ENCODE results near the gene SPATA1.
"Not testable (repeated sequence)": the region's sequence is repeated elsewhere in the genome, so short reads cannot be mapped to it uniquely, and the experiment has no call there.

Gene SPATA1

DNA sequence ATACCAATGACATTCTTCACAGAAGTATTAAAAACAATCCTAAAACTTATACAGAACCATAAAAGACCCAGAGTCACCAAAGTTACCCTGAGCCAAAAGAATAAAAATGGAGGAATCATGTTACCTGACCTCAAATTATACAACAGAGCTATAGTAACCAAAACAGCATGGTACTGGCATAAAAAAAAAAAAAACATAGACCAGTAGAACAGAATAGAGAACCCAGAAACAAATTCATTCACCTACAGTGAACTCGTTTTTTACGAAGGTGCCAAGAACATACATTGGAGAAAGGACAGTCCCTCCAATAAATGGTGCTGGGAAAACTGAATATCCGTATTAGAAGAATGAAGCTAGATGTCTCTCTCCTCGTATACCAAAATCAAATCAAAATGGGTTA, 2.8 kb downstream of the SPATA1 start:
- DNase-seq = no peak

DNA sequence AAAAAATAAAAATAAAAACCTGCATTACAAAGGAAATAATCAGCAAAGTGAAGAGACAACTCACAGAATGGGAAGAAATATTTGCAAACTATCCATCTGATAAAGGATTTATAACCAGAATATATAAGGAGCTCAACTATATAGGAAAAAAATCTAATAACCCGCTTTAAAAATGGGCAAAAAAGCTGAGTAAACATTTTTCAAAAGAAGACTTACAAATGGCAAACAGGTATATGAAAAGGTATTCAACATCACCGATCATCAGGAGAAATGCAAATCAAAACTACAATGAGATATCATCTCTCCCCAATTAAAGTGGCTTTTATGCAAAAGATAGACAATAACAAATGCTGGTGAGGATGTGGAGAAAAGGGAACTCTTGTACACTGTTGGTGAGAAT, 4.0 kb downstream of the SPATA1 start:
- DNase-seq = no peak

DNA sequence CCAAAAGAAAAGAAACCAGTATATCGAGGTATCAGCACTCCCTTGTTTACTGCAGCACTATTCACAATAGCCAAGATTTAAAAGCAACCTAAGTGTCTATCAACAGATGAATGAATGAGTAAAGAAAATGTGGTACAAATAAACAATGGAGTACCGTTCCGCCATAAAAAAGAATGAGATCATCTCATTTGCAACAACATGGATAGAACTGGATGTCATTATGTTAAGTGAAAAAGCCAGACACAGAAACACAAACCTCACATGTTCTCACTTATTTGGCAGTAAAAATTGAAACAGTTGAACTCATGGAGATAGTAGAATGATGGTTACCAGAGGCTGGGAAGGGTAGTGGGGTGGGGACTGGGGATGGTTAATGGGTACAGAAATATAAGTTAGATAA, 4.5 kb downstream of the SPATA1 start:
- no peak for DNase-seq

DNA sequence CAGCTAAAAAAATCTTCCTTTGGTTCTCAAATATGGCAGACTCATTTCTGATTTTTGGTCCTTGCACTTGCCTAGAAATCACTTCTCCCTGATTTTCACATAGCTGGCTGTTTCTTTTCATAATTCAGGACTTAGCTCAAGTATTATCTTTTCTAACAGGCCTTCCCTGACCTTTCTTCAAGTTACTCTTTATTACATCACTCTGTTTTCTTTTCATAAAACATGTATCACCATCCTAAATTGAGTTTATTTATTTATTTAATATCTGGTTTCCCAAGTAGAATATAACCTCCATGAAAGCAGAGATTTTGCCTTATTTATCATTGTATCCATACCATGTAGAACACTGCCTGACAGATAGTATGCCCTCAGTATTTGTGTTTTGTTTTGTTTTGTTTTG, 18.4 kb downstream of the SPATA1 start:
- DNase-seq = no peak

DNA sequence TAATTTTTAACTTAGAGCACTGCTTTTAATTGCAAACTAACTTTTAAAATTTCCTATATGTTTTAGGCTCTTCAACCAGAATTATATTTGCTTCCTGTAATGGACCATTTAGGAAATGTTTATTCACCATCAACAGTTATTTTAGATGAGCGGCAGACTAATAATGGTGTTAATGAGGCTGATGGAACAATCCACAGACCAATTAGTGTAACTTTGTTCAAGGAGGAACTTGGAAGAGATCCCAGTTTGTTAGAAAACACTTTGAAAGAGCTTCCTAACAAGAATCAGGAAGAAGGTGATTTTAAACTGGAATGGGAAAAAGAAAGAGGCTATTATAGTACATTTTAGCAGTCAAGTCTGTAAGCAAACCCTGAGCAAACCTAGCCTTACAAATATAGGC, 19.6 kb downstream of the SPATA1 start:
- peak in 1 of 2 donors; percentile 46 for DNase-seq

DNA sequence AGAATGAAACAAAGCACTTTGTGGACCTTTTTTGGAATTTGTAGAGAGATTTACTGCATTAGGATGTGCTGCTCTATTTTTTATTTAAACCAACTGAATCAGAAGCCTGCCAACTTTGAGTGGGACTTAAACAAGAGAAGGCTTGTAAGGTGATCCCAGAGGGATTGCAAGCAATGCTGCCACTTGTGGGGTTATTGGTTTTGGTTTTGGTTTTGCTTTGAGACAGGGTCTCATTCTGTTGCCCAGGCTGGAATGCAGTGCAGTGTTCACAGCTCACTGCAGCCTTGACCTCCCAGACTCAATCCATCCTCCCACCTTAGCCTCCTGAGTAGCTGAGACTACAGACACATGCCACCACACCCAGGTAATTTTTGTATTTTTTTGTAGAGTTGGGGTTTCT, 32.4 kb downstream of the SPATA1 start:
- DNase-seq = no peak

DNA sequence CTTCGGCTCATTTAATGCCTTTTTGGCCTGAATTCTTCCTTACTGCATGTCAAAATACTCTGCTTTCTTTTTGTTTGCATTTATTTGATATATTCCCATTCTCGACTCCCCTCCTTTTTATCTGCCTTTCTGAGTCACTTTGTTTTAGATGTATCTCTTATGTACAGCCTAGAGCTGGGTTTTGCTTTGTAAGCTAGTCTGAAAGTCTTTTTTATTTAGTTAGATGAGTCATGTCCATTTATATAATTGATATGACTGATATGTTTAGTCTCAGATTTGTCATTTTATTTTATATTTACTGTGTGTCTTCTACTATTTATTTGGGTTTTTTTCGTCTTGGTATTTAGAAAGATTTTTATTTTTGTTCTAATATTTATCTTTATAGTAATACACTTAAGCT, 33.8 kb downstream of the SPATA1 start:
- DNase-seq = no peak

DNA sequence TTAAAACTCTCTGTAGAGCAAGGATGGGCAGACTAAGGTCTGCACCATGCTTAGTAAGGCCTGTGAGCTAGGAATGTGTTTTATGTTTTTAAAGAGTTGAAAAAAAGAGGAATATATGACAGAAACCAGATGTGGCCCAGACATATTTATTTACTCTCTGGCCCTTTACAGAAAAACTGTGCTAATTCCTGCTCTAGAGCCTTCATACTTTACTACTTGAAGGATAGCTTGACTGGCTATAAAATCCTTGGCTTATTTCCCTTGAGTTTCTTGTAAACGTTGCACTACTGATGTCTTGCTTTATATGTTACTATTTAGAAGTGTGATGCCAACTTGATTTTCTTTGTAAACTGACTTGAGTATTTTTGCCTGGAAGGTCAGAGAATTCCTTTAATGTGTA, 34.6 kb downstream of the SPATA1 start:
- no peak for DNase-seq

DNA sequence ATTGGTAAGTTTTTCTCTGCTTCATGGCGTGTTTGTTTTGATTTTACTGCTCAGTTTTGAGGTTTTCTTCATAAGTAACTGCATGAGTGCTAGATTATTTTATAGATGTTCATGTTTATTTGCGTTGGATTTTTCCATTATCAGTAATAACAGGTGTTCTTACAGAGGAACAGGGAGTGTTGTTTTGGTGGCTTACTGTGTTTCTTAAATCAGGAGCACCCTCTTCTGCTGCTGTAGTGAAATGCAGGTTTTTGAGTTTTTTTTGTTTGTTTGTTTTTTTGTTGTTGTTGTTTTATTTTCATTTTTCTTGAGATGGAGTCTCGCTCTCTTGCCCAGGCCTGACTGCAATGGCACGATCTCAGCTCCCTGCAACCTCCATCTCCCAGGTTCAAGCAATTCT, 35.5 kb downstream of the SPATA1 start:
- DNase-seq = no peak

DNA sequence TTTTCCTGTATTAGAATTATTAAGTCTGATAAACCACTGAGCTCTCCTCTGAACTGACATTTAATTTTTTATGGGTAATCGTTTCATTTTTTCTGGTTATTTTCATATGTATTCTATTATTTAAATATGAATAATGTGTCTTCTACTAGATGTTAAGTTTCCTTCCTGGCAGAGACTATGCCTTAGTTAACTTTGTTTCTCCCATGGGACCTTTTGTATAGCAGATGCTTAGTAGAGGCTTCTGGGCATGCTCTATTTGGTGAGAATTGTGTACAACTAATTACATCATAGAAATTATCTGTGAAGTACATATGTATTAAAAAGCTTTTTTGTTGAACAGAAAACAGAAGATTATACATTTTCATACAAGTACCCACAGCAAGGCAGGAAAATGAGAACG, 44.6 kb downstream of the SPATA1 start:
- no peak for DNase-seq

DNA sequence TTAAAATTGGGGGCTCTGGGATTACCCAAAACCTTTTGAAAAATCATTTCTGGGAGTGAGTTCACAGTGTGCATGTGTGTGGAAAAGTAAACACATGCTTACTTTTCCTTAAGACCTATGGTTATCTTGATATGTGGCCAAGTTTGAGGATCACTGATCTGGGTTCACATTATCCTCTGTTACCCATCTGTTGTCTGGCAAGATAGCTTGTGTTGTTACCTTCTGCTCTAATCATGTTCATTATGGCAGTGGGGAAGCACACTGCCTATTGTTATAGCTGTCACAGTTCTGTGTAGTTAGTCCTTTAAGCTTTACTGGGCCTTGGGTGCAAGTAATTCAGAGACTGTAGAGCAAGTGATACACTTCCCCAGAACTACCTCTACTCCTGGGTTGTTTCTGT, 63.0 kb downstream of the SPATA1 start:
- DNase-seq = no peak

DNA sequence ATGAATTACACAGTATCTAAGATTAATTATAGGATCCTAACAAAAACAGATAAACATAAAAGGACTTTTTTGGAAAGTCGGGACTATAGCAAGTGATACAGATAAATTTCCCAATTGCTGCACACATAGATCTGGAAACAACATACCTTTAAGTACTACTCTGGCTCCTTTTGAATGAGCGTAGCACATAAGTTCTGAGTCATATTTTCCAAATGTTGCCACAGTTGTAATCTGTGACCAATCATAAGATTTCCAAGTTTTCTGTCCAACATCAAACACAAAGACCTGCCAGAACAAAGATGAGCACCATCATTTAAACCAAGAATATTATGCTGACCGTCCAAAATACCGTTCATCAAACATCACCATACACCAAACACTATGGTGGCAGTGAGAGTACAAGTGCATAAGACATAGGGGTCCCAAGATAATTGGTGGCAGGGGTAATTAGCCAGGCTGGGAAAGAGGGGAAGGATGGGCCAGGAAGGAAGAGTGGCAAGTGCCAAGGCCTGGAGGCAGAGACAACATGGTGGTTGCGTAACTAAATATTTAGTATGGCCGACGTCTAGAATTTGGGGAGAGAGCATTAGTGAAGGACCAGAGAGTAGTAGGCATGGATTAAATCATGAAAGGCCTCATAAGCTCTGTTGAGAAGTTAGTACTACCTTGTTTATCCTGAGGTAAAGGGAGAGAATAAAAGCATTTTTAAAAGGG, 64.4 kb downstream of the SPATA1 start:
- no peak for DNase-seq

DNA sequence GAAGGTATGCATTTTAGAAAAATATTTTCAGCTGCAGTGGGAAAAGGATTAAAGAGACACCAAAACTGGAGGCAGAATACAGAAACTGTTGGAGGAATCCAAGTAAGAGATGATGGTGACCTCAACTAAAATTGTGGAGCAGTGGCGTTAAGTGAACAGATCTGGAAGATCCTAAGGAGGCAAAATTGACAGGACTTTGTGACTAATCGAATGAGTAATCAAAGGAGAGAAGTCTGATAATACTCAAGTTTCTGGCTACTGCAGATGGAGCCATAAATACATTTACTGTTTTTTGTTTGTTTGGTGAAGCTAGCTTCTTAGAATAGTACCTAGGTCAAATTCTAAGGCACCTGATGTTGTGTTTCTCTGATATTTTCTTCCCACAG, 65.0 kb downstream of the SPATA1 start:
- DNase-seq = no peak

DNA sequence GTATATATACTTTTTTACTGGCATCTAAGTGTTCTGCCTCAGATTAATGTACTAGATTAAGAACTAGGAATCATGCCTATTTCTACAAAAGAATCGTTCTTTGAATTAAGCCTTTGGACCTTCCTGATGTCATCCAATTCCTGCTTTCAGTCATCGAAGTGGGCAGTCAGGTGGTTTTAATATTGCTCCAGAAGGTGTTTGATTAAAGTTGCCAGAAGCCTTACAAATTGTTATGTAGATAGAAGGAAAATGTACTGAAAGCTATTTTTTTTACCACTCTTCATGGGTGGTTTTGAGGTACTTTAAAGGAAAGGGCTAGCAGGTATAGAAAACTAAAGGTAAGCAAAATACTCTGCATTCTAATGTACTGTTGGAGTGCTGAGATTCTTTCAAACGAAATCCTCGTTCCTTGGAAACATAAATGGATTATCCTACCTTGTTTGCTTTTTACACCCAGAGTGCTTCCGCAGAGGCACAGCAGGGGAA, 67.3 kb downstream of the SPATA1 start:
- DNase-seq = no peak

DNA sequence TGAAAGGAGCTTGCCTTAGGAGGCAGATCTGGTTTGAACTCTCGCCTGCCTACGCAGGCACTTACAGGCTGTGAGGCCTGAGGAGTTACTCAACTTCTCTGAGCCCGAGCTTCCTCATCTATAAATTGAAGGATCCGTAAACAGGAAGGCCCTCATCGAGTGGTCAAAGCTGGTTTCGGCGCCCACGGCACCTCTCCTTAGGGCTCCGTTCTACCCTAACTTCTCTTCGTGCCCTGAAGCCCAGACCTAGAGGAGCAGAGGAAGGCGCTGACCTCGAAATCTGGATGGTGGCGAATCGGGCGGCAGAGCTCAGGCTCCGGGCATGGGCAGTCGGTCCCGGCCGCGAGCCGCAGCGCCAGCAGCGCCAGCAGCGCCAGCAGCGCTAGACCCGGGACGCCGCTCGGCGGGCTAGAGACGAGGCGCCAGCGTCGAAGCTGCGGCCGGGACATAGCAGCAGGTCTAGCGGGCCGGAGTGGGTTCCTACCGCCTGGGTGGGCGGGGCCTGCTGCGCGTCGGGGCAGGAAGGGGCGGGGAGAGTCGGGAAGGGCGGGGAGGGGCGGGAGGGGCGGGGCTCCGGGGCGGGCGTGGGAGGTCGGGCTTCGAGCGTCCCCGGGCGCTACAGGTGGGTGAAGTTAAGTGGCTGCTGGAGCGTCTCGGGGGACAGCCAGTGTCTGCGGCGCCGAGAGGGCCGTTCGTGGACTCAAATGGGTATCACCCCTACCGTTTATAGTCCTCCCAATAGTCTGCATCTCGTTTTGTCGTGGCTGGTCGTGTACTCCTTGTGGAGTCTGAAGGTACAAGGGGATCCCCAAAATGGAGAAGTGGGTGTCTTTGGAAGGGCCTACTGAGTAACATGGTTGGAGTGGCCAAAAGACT, 68.0 kb downstream of the SPATA1 start, which contains the start of gene CTBS:
Gene CTBS, minus strand, starts transcription at position 474 of the 876 bp plus-strand sequence. Its CDS starts 25 bp downstream, at position 449.
- DNase-seq = peak; percentile 67 to 86

DNA sequence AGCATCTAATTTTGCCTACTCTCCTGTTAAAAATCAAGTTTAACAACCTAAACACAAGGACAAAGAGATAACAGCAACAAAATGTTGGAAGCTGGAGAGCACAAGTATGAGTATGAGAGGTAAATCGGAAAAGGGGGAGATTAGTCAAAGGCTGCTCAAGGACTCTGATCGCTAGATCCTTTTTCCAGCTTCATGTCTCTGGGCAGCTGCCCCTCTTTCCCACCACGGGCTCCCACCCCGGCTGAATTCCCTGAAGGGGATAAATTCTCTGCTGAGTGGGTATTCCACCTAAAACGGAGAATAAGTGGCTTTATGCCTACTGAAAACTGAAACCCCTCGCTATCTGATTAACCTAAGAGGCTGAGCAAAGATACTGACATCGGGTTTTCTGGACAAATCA, 68.8 kb downstream of the SPATA1 start:
- DNase-seq = no peak

DNA sequence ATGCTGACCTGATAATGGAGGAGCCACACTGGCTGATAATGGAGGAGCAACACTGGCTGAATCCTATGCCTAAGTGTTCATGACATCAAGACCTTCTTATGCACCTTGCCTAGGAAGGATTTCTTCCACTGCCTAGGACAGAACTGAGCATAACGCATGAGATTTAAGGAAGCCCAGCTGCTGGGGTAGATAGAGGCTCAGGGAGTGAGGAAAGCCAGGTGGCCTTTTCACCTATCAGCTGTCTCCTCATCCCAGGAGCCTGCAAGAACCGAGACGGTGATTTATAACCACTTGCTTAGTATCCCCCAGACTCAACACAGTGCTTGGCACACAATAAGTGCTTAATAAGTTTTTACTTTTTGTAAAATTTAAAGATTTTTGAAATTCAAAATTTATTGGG, 75.5 kb downstream of the SPATA1 start:
- DNase-seq = no peak

DNA sequence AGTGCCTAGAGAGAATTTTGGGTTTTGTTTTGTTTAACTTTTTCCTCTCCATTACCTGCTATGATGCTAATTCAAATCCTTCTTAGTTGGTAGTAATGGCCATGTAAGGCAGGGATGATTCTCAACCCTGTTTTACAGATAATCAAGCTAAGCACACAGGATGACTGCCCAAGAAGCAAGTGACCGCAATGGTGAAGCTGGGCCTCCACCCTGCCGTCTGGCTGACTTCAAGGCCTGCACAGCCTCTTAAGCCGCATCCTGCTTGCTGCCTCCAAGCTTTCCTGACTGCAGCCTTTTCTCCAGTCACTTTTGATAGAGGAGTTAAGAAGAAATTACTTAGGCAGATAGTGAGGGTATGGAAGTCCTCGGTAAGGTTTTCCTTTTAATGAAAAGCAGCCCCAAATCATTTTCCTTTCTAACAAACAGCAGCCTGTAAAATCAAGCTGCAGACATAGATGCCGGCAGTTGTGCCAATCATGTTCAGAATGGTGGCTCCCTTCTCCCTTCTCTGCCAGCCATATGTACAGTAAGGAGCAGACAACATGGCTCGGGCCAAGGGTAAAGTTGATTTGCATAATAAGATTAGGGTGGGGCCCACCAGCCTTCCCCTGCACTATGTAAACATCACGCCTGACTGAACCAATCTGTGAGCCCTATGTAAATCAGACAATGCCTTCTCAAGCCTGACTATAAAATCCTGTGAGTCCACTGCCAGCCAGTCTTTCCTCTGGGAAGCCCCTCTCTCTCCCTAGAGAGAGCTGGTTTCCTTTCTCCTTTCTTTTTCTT, 76.8 kb downstream of the SPATA1 start:
- no peak for DNase-seq

DNA sequence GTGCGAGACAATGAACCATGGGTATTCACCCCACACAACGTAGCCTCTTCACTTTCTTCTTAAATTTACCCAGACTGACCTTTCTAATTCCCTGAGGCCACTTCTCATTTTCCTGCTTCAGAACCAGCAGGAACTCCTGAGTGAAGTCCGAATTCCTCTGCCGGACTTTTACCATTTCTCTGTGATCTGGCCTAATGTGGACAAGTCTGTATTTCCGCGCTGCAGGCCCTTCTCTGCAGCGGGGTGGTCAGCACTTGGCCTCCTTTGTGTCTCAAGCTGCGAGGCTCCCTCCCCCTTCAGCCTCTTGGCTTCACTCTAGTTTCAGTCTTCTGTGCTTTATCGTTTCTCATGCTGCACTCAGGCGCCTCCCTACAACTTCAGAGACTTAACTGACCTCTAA, 77.5 kb downstream of the SPATA1 start:
- DNase-seq = no peak

DNA sequence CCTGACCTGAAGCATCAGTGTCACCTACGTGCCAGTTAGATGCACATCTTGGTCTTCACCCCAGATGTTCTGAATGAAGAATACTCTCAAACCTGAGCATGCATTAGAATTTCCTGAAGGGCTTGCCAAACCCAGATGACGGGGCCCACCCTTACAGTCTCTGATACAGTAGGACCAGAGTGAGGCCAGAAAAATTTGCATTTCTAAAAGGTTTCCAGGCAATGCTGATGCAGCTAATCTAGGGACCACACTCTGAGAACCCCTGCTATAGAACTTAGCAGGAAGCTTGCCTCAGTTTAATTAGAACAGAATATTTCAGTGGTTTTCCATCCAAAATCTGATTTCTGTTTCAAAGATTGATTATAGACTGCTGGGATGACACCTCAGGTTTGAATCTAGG, 77.9 kb downstream of the SPATA1 start:
- DNase-seq = no peak

DNA sequence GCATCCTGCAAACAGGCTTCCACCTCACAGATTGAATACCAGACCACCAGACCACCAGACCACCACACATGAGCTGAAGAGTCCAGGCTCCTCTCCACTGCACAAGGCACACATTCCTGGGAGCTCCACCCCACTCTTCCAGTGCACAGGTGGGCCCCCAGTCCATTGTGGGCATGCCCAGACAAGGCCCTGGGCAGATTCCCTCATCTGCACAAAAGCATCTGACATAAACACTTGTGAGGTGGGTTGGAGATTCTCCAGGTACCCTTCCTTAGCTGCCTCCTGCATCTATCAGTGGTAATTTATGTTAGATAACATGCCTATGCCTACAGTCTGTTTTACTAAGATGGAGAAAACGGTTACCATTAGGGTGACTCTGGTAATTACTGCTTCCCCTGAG, 79.6 kb downstream of the SPATA1 start:
- no peak for DNase-seq

DNA sequence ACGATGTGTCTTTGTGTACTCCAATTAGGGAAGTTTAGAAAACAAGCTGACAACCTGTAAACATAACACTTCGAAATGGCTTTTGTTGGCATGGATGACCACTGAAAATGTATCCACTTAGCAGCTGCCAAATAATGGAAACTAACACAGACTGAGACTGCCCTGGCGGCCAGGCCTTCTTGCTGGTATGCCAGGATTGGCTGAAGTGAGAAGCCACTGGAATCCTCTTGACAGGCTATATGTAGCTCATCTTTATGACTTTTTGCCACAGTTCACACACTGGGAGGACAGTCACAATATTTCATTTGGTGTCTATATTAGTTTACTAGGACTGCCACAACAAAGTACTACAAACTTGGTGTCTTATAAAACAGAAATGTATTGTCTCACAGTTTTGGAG, 80.9 kb downstream of the SPATA1 start:
- DNase-seq = no peak

DNA sequence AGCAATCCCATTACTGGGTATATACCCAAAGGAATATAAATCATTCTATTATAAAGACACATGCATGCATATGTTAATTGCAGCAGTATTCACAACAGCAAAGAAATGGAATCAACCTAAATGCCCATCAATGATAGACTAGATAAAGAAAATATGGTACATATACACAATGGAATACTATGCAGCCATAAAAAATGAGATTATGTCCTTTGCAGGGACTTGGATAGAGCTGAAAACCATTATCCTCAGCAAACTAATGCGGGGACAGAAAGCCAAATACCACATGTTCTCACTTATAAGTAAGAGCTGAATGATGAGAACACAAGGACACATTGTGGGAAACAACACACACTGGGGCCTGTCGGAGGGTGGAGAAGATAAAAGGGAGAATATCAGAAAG, 88.8 kb downstream of the SPATA1 start:
- DNase-seq = not testable (repeated sequence)
